C4-2B (cell line): ENCODE measurements around the gene FAM170A.

Experiments
- H3K27ac ChIP-seq: fragments of 450-650 bp; 2 replicates; pipeline ENCODE4 v1.5.1; 2017
- ZFX ChIP-seq: fragments of 450-650 bp; IDR thresholded peaks from 2 replicates; pipeline ENCODE4 v1.6.1; 2017
- TF ChIP-seq, protein P1 (sequence below): fragments of 450-650 bp; conservative IDR thresholded peaks from 2 replicates; pipeline ENCODE4 v1.5.1; 2017; ENCODE audit warnings: mild to moderate bottlenecking

Gene FAM170A

DNA sequence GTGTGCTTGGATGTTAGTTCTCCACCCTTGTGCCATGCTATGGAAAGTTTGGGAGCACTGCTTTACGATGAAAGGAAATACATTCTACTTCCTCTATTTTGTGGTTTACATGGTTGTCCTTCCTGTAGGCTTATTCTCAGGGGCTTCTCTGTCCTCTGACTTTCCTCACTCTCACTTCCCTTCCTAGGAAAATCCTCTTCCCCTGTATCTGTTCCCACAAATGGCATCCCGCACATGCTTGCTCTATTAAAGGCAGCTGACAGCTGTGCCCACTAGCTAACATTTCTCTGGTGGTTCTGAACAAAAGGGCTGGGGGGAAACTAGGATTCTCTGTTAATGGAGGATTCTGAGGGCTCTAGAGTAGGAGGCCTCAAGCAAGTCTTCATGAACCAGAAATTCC lies 52.4 kb downstream of the FAM170A start:
- H3K27ac ChIP-seq: no peak overlapping the region
- TF ChIP-seq ZFX: no peak
- TF ChIP-seq, protein P1, sequence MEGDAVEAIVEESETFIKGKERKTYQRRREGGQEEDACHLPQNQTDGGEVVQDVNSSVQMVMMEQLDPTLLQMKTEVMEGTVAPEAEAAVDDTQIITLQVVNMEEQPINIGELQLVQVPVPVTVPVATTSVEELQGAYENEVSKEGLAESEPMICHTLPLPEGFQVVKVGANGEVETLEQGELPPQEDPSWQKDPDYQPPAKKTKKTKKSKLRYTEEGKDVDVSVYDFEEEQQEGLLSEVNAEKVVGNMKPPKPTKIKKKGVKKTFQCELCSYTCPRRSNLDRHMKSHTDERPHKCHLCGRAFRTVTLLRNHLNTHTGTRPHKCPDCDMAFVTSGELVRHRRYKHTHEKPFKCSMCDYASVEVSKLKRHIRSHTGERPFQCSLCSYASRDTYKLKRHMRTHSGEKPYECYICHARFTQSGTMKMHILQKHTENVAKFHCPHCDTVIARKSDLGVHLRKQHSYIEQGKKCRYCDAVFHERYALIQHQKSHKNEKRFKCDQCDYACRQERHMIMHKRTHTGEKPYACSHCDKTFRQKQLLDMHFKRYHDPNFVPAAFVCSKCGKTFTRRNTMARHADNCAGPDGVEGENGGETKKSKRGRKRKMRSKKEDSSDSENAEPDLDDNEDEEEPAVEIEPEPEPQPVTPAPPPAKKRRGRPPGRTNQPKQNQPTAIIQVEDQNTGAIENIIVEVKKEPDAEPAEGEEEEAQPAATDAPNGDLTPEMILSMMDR: no peak

DNA sequence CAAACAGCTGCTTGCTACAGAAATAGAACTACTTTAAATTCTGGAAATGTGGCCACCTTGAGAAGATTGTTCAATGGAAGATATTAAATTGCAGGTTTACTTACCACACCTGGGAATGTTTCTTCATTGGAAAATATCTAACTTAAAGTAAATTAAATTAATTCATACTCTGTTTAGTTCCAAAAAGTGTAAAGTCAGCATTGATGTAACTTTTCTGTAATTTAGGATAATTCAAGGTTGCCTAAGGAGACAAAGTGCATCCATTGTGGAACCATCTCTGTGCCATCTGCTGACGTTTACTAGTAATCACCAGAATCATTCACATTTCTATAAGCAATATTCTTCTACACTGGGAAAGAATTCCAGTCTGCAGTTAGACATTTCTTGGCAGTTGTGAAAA lies 53.0 kb downstream of the FAM170A start:
- TF ChIP-seq, protein P1: no peak
- TF ChIP-seq ZFX: no peak

More for the DNA sequence above, 53.0 kb downstream of the FAM170A start:
- no peak overlapping the region for H3K27ac ChIP-seq
